IMR-90 (cell line): ENCODE measurements around the gene DACT2. TPM values are rescaled to one million over a fixed set of nuclear protein-coding genes. Genes with fewer than 3 reads are reported as not detected.

Experiments
- ATAC-seq: fragments of 200-7000 bp; cut with Tn5 transposase; 2 replicates; pipeline ENCODE4 v1.9.1; 2020; ENCODE audit warnings: low read depth, mild to moderate bottlenecking, moderate library complexity
- BruUV-seq: library from RNA; stranded (reverse); fragments of 400-500 nt; replicated peaks from 2 replicates; lab custom pipeline; 2021; lab: Mats Ljungman, UMichigan
- CTCF ChIA-PET: fragments of 300-600 bp; formaldehyde crosslinking; extraction: SDS; loops from one replicate; lab custom pipeline; 2021; ENCODE audit warnings: antibody characterized with exemption; lab: Yijun Ruan, JAX
- POLR2A ChIA-PET: fragments of 300-600 bp; sonication (Branson Sonifier 250); formaldehyde crosslinking; loops from one replicate; lab custom pipeline; 2022; ENCODE audit warnings: antibody characterized with exemption; ENCODE audit not compliant: unreplicated experiment; lab: Charles Lee
- DNase-seq: peaks from one replicate; pipeline ENCODE4 v3.0.0; 2013
- H2AFZ ChIP-seq: replicated peaks from 2 replicates; pipeline ENCODE3; 2013; ENCODE audit warnings: low read length, mild to moderate bottlenecking; ENCODE audit not compliant: poor library complexity
- H2AK5ac ChIP-seq: 2 replicates; pipeline ENCODE4 v1.6.1; 2013; ENCODE audit warnings: low read depth, low read length, inconsistent platforms
- H2AK9ac ChIP-seq: replicated peaks from 2 replicates; pipeline ENCODE3; 2013; ENCODE audit warnings: mild to moderate bottlenecking, low read depth, low read length, moderate library complexity; ENCODE audit not compliant: poor library complexity
- H2BK120ac ChIP-seq: 2 replicates; pipeline ENCODE4 v1.6.1; 2013; ENCODE audit warnings: low read depth, low read length, inconsistent platforms
- H2BK15ac ChIP-seq: 3 replicates; pipeline ENCODE4 v1.6.1; 2013; ENCODE audit warnings: low read depth, low read length, inconsistent platforms
- H2BK20ac ChIP-seq: 2 replicates; pipeline ENCODE4 v1.6.1; 2013; ENCODE audit warnings: low read depth, mild to moderate bottlenecking, inconsistent platforms, low read length, moderate library complexity
- H2BK5ac ChIP-seq: 2 replicates; pipeline ENCODE4 v1.6.1; 2013; ENCODE audit warnings: mild to moderate bottlenecking, low read depth, low read length, inconsistent platforms; ENCODE audit not compliant: poor library complexity, severe bottlenecking
- H3K14ac ChIP-seq: replicated peaks from 2 replicates; pipeline ENCODE4 v1.6.1; 2013; ENCODE audit warnings: low read depth, low read length, inconsistent platforms
- H3K18ac ChIP-seq: 2 replicates; pipeline ENCODE4 v1.6.1; 2013; ENCODE audit warnings: low read depth, low read length, control low read depth
- H3K23ac ChIP-seq: 2 replicates; pipeline ENCODE4 v1.6.1; 2013; ENCODE audit warnings: low read depth, low read length, inconsistent platforms
- H3K27ac ChIP-seq: 2 replicates; pipeline ENCODE4 v1.5.1; 2013; ENCODE audit warnings: mild to moderate bottlenecking, control low read depth, low read length; ENCODE audit not compliant: insufficient read depth
- H3K27me3 ChIP-seq: 2 replicates; pipeline ENCODE4 v1.6.1; 2013; ENCODE audit warnings: low read length; ENCODE audit not compliant: control insufficient read depth, insufficient read depth
- H3K36me3 ChIP-seq: 2 replicates; pipeline ENCODE4 v1.6.1; 2013; ENCODE audit warnings: low read length, mixed read lengths; ENCODE audit not compliant: control insufficient read depth, insufficient read depth
- H3K4ac ChIP-seq: 2 replicates; pipeline ENCODE4 v1.6.1; 2013; ENCODE audit warnings: low read depth, low read length, inconsistent platforms
- H3K4me1 ChIP-seq: 2 replicates; pipeline ENCODE4 v1.6.1; 2013; ENCODE audit warnings: low read length, mixed read lengths; ENCODE audit not compliant: control insufficient read depth, insufficient read depth
- H3K4me2 ChIP-seq: 2 replicates; pipeline ENCODE4 v1.6.1; 2013; ENCODE audit warnings: low read depth, mild to moderate bottlenecking, control low read depth, low read length, moderate library complexity
- H3K4me3 ChIP-seq: 2 replicates; pipeline ENCODE4 v1.5.1; 2013; ENCODE audit warnings: low read depth, mild to moderate bottlenecking, control low read depth, low read length, moderate library complexity; ENCODE audit not compliant: insufficient read depth
- H3K56ac ChIP-seq: 2 replicates; pipeline ENCODE4 v1.6.1; 2013; ENCODE audit warnings: low read length, inconsistent platforms; ENCODE audit not compliant: insufficient read depth; ENCODE audit errors: extremely low read depth
- H3K79me1 ChIP-seq, 2 experiments: 2 replicates each; pipeline ENCODE4 v1.6.1; 2013; ENCODE audit warnings: low read length in 2 of 2, inconsistent platforms in 1 of 2, low read depth in 1 of 2
- H3K9ac ChIP-seq: 2 replicates; pipeline ENCODE4 v1.6.1; 2013; ENCODE audit warnings: low read depth, low read length, control low read depth
- H3K9me1 ChIP-seq: 2 replicates; pipeline ENCODE4 v1.6.1; 2013; ENCODE audit warnings: low read length, inconsistent platforms; ENCODE audit not compliant: insufficient read depth
- H3K9me3 ChIP-seq: 2 replicates; pipeline ENCODE4 v1.6.1; 2013; ENCODE audit warnings: low read length; ENCODE audit not compliant: control insufficient read depth, insufficient read depth
- H4K20me1 ChIP-seq: 2 replicates; pipeline ENCODE4 v1.6.1; 2013; ENCODE audit warnings: low read length, inconsistent platforms; ENCODE audit not compliant: insufficient read depth
- H4K5ac ChIP-seq: 2 replicates; pipeline ENCODE4 v1.6.1; 2013; ENCODE audit warnings: mild to moderate bottlenecking, low read depth, low read length, control low read depth
- H4K8ac ChIP-seq, 2 experiments: 2 replicates each; pipeline ENCODE4 v1.6.1; 2013; ENCODE audit warnings: low read depth in 2 of 2, low read length in 2 of 2, control low read depth in 1 of 2, inconsistent platforms in 1 of 2
- H4K91ac ChIP-seq: 2 replicates; pipeline ENCODE4 v1.6.1; 2013; ENCODE audit warnings: low read depth, low read length, inconsistent platforms; ENCODE audit not compliant: insufficient read depth
- BHLHE40 ChIP-seq: fragments of 150-350 bp; IDR thresholded peaks from 2 replicates; pipeline ENCODE4 v1.6.1; 2016; ENCODE audit warnings: mild to moderate bottlenecking, low read depth, low read length
- CEBPB ChIP-seq: IDR thresholded peaks from 2 replicates; pipeline ENCODE4 v1.6.1; 2012; ENCODE audit warnings: low read depth, low read length, improper control_type of control experiment
- FOS ChIP-seq: fragments of 150-350 bp; IDR thresholded peaks from 2 replicates; pipeline ENCODE4 v1.6.1; 2016; ENCODE audit warnings: low read depth, low read length
- NFE2L2 ChIP-seq: fragments of 150-350 bp; IDR thresholded peaks from 2 replicates; pipeline ENCODE4 v1.6.1; 2016; ENCODE audit warnings: low read depth, mild to moderate bottlenecking, low read length
- RAD21 ChIP-seq: IDR thresholded peaks from 2 replicates; pipeline ENCODE4 v1.6.1; 2012; ENCODE audit warnings: low read length, improper control_type of control experiment
- RCOR1 ChIP-seq: IDR thresholded peaks from 2 replicates; pipeline ENCODE4 v1.6.1; 2012; ENCODE audit warnings: mild to moderate bottlenecking, low read length, improper control_type of control experiment; ENCODE audit not compliant: insufficient replicate concordance
- RFX5 ChIP-seq: IDR thresholded peaks from 2 replicates; pipeline ENCODE4 v1.8.0; 2012; ENCODE audit warnings: low read depth, mild to moderate bottlenecking, low read length, moderate library complexity
- USF2 ChIP-seq: fragments of 150-350 bp; IDR thresholded peaks from 2 replicates; pipeline ENCODE4 v1.6.1; 2017; ENCODE audit warnings: mild to moderate bottlenecking, antibody characterized with exemption, low read length, low read depth
- WGBS, 2 experiments: methylation state at CpG; one replicate each; pipeline versions ENCODE4 v1.1.5 to v1.1.7; 2013; ENCODE audit warnings: missing lambda C conversion rate in 2 of 2; ENCODE audit not compliant: insufficient read length in 1 of 2; ENCODE audit errors: extremely low coverage in 2 of 2; 5-methylcytosine and 5-hydroxymethylcytosine counted together
- dilution Hi-C: fragments of 300-500 bp; cut with HindIII; formaldehyde crosslinking; loops from one replicate; pipeline ENCODE4 v1.14.3; 2018; ENCODE audit warnings: low sequenced_read_pairs; ENCODE audit not compliant: unreplicated experiment
- in situ Hi-C: fragments of 300-500 bp; cut with MboI; formaldehyde crosslinking; loops from 3 replicates; pipeline ENCODE4 v1.14.3; 2019; ENCODE audit warnings: low sequenced_read_pairs, inconsistent platforms, mixed read lengths
- intact Hi-C: fragments of 100-400 bp; cut with micrococcal nuclease; formaldehyde crosslinking; loops from 2 replicates; pipeline ENCODE4 v1.10.0; 2022
- polyA plus RNA-seq, 3 experiments: library from polyadenylated mRNA; depleted of rRNA; stranded (reverse); fragments of >200 nt; gene quantifications; 2 replicates each; pipeline ENCODE4 v1.2.3, GENCODE V29; 2012; ENCODE audit warnings: low replicate concordance in 1 of 3
- total RNA-seq: library from RNA; depleted of rRNA; stranded (reverse); fragments of >200 nt; gene quantifications from 2 replicates; pipeline ENCODE4 v1.2.3, GENCODE V29; 2012

DACT2 gene
- total and polyA plus RNA-seq, 2 of the 4 experiments (the other 2 are of a cell fraction), result not detected

GRCh38 chr6:168331058-168331457 is 11.5 kb upstream of the DACT2 start:
- H2AK5ac ChIP-seq, result no peak overlapping the region
- no peaks in the 10 kb centered on the region for H3K4me1 ChIP-seq
- H4K91ac ChIP-seq, result no peak overlapping the region
- no peak overlapping the region for H2BK120ac ChIP-seq
- in situ Hi-C loops (no loop called here), intact Hi-C loops (no loop called here), dilution Hi-C loops (no loop called here)
- no peak overlapping the region for H3K4ac ChIP-seq
- no peak overlapping the region for H3K14ac ChIP-seq
- WGBS, 2 experiments, result 50% methylated on average over 1 of the region's 4 CpGs; no CpG with 5 or more reads in 1 of the 2 experiments
- no peak overlapping the region for H3K23ac ChIP-seq
- no peak overlapping the region for H4K5ac ChIP-seq
- H4K20me1 ChIP-seq, result no peaks in the 10 kb centered on the region
- no TSS peak for BruUV-seq
- no peak overlapping the region for H3K4me3 ChIP-seq
- H3K27me3 ChIP-seq, result no peaks in the 10 kb centered on the region
- no peaks in the 10 kb centered on the region for H3K79me1 ChIP-seq
- ChIA-PET CTCF (no interaction called here), POLR2A (no interaction called here)
- H3K9ac ChIP-seq, result no peak overlapping the region
- no peak overlapping the region for H3K4me2 ChIP-seq
- ATAC-seq (no peak), DNase-seq (no peak)
- H2BK5ac ChIP-seq, result no peak overlapping the region
- TF ChIP-seq RAD21 (no peak), NFE2L2 (no peak), RCOR1 (no peak), USF2 (no peak), RFX5 (no peak), FOS (no peak), BHLHE40 (no peak), CEBPB (no peak)
- H2BK20ac ChIP-seq, result no peak overlapping the region
- H3K9me3 ChIP-seq, result peaks cover 26% of the 10 kb centered on the region
- no peak overlapping the region for H2AK9ac ChIP-seq
- H3K18ac ChIP-seq, result no peak overlapping the region
- H3K56ac ChIP-seq, result no peak overlapping the region
- no peak overlapping the region for H4K8ac ChIP-seq
- H3K27ac ChIP-seq, result no peak overlapping the region
- no peak overlapping the region for H2BK15ac ChIP-seq
- H3K9me1 ChIP-seq, result no peaks in the 10 kb centered on the region
- H3K36me3 ChIP-seq, result no peaks in the 10 kb centered on the region
- H2AFZ ChIP-seq, result no peak overlapping the region
